Thyroid gland (tissue), 4 donors: ENCODE measurements around the gene GRIN3B. TPM values are rescaled to one million over a fixed set of nuclear protein-coding genes. Genes with fewer than 3 reads are reported as not detected.
"Not testable (repeated sequence)": the region's sequence is repeated elsewhere in the genome, so short reads cannot be mapped to it uniquely, and the experiment has no call there.

Experiments
- DNase-seq, 2 donors: peaks; one replicate each; pipeline ENCODE4 v3.0.0-alpha.2; 2019
- H3K27ac ChIP-seq, 3 donors: fragments of 200-600 bp; sonication (generic); 1 replicate in 2 of 3; 2 replicates in 1 of 3; pipeline ENCODE4 v1.5.1; 2016 to 2019; ENCODE audit warnings: mild to moderate bottlenecking in 1 of 3, moderate library complexity in 1 of 3
- H3K27me3 ChIP-seq: fragments of 200-600 bp; sonication (generic); one replicate; pipeline ENCODE4 v1.5.1; 2019
- H3K36me3 ChIP-seq, 2 donors: fragments of 200-600 bp; sonication (generic); one replicate each; pipeline ENCODE4 v1.5.1; 2016 to 2019
- H3K4me1 ChIP-seq, 2 donors: fragments of 200-600 bp; sonication (generic); one replicate each; pipeline ENCODE4 v1.5.1; 2017 to 2019
- H3K4me3 ChIP-seq, 3 donors: fragments of 200-600 bp; sonication (generic); replicated peaks in 1 of 3; 1 replicate in 2 of 3; 2 replicates in 1 of 3; pipeline ENCODE4 v1.5.1; 2016; ENCODE audit warnings: mild to moderate bottlenecking in 1 of 3
- H3K9me3 ChIP-seq: fragments of 200-600 bp; sonication (generic); one replicate; pipeline ENCODE4 v1.5.1; 2017
- CTCF ChIP-seq, 6 experiments: fragments of 200-600 bp in 3 of 6; fragments of 450-650 bp in 3 of 6; sonication (generic) in 3 of 6; IDR thresholded peaks; one replicate each; pipeline ENCODE4 v1.5.1; 2016 to 2019; ENCODE audit warnings: antibody characterized with exemption in 6 of 6, mild to moderate bottlenecking in 2 of 6, inconsistent platforms in 1 of 6, moderate library complexity in 1 of 6
- POLR2A ChIP-seq, 2 donors: fragments of 450-650 bp; IDR thresholded peaks; one replicate each; pipeline ENCODE4 v1.6.1; 2017; ENCODE audit warnings: antibody characterized with exemption in 2 of 2, mild to moderate bottlenecking in 2 of 2, moderate library complexity in 1 of 2
- WGBS, 2 donors: methylation state at CpG; one replicate each; pipeline ENCODE4 v1.1.5; 2017; 5-methylcytosine and 5-hydroxymethylcytosine counted together
- intact Hi-C: fragments of 100-400 bp; cut with DNase I; formaldehyde crosslinking; loops from one replicate; pipeline ENCODE4 v1.15.1; 2023
- total RNA-seq, 4 donors: library from RNA; depleted of rRNA; stranded (reverse); fragments of >200 nt; gene quantifications; one replicate each; pipeline ENCODE4 v1.2.3, GENCODE V29; 2016

Gene GRIN3B
- total RNA-seq, 4 donors from 2014 or later: 0.22 TPM; not detected in 3

GRCh38 chr19:1019980-1020867, 20.0 kb downstream of the GRIN3B start:
- Histone ChIP-seq H3K27me3 (no peaks in the 10 kb centered on the region), H3K9me3 (no peaks in the 10 kb centered on the region), H3K4me3 (peak overlapping the region; percentile 86 to 92 (median 87)), H3K27ac (peak overlapping the region; percentile 45 to 94 (median 93)), H3K36me3 (no peaks in the 10 kb centered on the region), H3K4me1 (peaks cover 43 to 63% of the 10 kb centered on the region in 2 donors)
- DNase-seq: peak in 1 of 2 donors; percentile 36
- intact Hi-C loops: loop anchor here (5.0 kb wide), 1 partner anchor 72 kb away; no protein-coding TSS in a partner anchor
- TF ChIP-seq POLR2A (IDR thresholded peaks at IDR 0.05) (no peak), CTCF (IDR thresholded peaks at IDR 0.05) (no peak)
- WGBS, 2 donors: 2 to 3% methylated on average over 46 of the region's 60 CpGs

- H3K36me3 ChIP-seq: no peaks in the 10 kb centered on the region
- H3K27me3 ChIP-seq: no peaks in the 10 kb centered on the region
- H3K27ac ChIP-seq: peak within 1 kb of the TSS; percentile 93 to 94 (median 94)
- TF ChIP-seq POLR2A (IDR thresholded peaks at IDR 0.05): peak in 1 of 2 donors; percentile 73
- TF ChIP-seq CTCF (IDR thresholded peaks at IDR 0.05): no peak
- H3K4me3 ChIP-seq: peak within 1 kb of the TSS; percentile 86 to 92 (median 87)
- 1 to 3% methylated on average over 14 to 15 of the region's 68 CpGs for WGBS, 2 donors
- DNase-seq: peak; percentile 98 to 99
- intact Hi-C loops: loop anchor here (5.0 kb wide), 1 partner anchor 71 kb away; no protein-coding TSS in a partner anchor
- peaks cover 43 to 64% of the 10 kb centered on the region in 2 donors for H3K4me1 ChIP-seq
- no peaks in the 10 kb centered on the region for H3K9me3 ChIP-seq
Measured at GRCh38 chr19:1020868-1021425, 20.7 kb downstream of the GRIN3B start, which contains the start of gene TMEM259. Gene TMEM259, minus strand, starts transcription at chr19:1021123. Its CDS starts 127 bp downstream, at chr19:1020996.

- WGBS, 2 donors: 84 to 89% methylated on average over 5 of the region's 5 CpGs
- Histone ChIP-seq H3K27ac (peak overlapping the region in 2 of 3 donors; percentile 93 to 94), H3K4me1 (peaks cover 38 to 56% of the 10 kb centered on the region in 2 donors)
- not testable (repeated sequence) for H3K9me3 ChIP-seq, H3K36me3 ChIP-seq, H3K27me3 ChIP-seq, DNase-seq, H3K4me3 ChIP-seq
- intact Hi-C loops: loop anchor here (5.0 kb wide), 1 partner anchor 68 kb away; no protein-coding TSS in a partner anchor
Measured at GRCh38 chr19:1023883-1024188, 23.6 kb downstream of the GRIN3B start.

GRCh38 chr19:1025080-1025479, 24.9 kb downstream of the GRIN3B start:
- intact Hi-C loops, H3K36me3 ChIP-seq, H3K27me3 ChIP-seq, H3K4me3 ChIP-seq, DNase-seq, H3K27ac ChIP-seq, H3K9me3 ChIP-seq: not testable (repeated sequence)
- WGBS, 2 donors: 94 to 95% methylated on average over 6 of the region's 6 CpGs
- peaks cover 28 to 53% of the 10 kb centered on the region in 2 donors for H3K4me1 ChIP-seq

GRCh38 chr19:1025960-1026782, 26.0 kb downstream of the GRIN3B start, which contains the start of gene CNN2:
Gene CNN2, plus strand, starts transcription at chr19:1026608. Its CDS starts 54 bp downstream, at chr19:1026662.
- TF ChIP-seq CTCF (IDR thresholded peaks at IDR 0.05) (no peak), POLR2A (IDR thresholded peaks at IDR 0.05) (peak; percentile 90 to 99)
- peaks cover 28 to 53% of the 10 kb centered on the region in 2 donors for H3K4me1 ChIP-seq
- no peaks in the 10 kb centered on the region for H3K9me3 ChIP-seq
- peak; percentile 86 to 87 for DNase-seq
- intact Hi-C loops: no loop called here
- peak within 1 kb of the TSS; percentile 88 to 96 (median 92) for H3K27ac ChIP-seq
- no peaks in the 10 kb centered on the region for H3K36me3 ChIP-seq
- no peaks in the 10 kb centered on the region for H3K27me3 ChIP-seq
- H3K4me3 ChIP-seq: peak within 1 kb of the TSS; percentile 84 to 91 (median 86)
- WGBS, 2 donors: 11 to 45% methylated on average over 6 to 30 of the region's 63 CpGs
